ENCODE results near the gene UBE2E3. TPM values are rescaled to one million over a fixed set of nuclear protein-coding genes. Genes with fewer than 3 reads are reported as not detected.

The UBE2E3 gene
- total and polyA plus RNA-seq, 2 of the 13 experiments (the other 11 are each of a cell fraction or from before 2014, with no cell fraction given): 45.7 to 92.6 TPM

DNA sequence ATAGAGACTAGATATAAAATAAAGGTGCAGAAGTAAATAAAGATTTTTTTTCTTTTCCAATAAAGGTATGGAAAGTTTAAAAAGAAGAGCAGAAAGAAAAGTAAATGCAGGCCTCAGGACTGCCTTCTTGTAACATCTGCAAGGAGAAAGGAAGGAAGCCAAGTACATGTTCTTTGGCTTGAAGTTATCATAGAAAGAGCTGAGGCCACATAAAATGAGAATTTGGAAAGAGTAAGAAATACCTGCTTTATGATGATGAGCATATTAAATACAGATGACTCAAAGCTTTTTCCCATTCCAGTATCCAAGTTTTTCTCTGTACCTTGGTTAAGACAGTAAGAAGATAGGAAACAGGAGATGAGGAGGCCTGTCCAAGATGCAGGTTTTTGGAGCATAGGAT is 25.3 kb upstream of the UBE2E3 start (continued):
- TF ChIP-seq, protein P1, sequence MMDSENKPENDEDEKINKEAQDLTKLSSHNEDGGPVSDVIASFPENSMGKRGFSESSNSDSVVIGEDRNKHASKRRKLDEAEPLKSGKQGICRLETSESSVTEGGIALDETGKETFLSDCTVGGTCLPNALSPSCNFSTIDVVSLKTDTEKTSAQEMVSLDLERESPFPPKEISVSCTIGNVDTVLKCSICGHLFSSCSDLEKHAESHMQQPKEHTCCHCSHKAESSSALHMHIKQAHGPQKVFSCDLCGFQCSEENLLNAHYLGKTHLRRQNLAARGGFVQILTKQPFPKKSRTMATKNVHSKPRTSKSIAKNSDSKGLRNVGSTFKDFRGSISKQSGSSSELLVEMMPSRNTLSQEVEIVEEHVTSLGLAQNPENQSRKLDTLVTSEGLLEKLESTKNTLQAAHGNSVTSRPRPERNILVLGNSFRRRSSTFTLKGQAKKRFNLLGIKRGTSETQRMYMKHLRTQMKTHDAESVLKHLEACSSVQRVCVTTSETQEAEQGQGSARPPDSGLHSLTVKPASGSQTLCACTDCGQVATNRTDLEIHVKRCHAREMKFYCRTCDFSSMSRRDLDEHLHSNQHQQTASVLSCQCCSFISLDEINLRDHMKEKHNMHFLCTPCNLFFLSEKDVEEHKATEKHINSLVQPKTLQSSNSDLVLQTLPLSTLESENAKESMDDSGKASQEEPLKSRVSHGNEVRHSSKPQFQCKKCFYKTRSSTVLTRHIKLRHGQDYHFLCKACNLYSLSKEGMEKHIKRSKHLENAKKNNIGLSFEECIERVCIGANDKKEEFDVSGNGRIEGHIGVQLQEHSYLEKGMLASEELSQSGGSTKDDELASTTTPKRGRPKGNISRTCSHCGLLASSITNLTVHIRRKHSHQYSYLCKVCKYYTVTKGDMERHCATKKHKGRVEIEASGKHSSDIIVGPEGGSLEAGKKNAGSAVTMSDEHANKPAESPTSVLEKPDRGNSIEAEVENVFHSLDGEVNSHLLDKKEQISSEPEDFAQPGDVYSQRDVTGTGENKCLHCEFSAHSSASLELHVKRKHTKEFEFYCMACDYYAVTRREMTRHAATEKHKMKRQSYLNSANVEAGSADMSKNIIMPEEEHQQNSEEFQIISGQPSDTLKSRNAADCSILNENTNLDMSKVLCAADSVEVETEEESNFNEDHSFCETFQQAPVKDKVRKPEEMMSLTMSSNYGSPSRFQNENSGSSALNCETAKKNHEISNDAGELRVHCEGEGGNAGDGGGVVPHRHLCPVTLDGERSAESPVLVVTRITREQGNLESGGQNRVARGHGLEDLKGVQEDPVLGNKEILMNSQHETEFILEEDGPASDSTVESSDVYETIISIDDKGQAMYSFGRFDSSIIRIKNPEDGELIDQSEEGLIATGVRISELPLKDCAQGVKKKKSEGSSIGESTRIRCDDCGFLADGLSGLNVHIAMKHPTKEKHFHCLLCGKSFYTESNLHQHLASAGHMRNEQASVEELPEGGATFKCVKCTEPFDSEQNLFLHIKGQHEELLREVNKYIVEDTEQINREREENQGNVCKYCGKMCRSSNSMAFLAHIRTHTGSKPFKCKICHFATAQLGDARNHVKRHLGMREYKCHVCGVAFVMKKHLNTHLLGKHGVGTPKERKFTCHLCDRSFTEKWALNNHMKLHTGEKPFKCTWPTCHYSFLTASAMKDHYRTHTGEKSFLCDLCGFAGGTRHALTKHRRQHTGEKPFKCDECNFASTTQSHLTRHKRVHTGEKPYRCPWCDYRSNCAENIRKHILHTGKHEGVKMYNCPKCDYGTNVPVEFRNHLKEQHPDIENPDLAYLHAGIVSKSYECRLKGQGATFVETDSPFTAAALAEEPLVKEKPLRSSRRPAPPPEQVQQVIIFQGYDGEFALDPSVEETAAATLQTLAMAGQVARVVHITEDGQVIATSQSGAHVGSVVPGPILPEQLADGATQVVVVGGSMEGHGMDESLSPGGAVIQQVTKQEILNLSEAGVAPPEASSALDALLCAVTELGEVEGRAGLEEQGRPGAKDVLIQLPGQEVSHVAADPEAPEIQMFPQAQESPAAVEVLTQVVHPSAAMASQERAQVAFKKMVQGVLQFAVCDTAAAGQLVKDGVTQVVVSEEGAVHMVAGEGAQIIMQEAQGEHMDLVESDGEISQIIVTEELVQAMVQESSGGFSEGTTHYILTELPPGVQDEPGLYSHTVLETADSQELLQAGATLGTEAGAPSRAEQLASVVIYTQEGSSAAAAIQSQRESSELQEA (CRISPR knock-in tag; IDR thresholded peaks at IDR 0.05; ENCODE audit: not compliant biosample characterization): no peak
- TF ChIP-seq ZNF678 (CRISPR knock-in tag; IDR thresholded peaks at IDR 0.05): no peak
- TF ChIP-seq THAP11 (CRISPR knock-in tag; IDR thresholded peaks at IDR 0.05): no peak
- TF ChIP-seq SIX4 (CRISPR knock-in tag; IDR thresholded peaks at IDR 0.05): no peak
- no peak for TF ChIP-seq ZSCAN20 (CRISPR knock-in tag; IDR thresholded peaks at IDR 0.05; ENCODE audit: borderline replicate concordance)
- TF ChIP-seq, protein P2, sequence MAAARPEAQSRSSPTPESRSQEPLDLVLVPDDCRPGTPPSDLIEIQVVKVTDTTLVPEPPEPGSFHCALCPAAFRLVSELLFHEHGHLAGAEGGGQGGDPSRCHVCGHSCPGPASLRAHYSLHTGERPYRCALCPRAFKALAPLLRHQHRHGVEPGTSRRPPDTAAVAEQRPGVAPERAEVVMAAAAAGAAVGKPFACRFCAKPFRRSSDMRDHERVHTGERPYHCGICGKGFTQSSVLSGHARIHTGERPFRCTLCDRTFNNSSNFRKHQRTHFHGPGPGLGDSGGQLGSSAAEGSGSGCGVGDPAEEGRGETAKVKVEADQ (CRISPR knock-in tag; IDR thresholded peaks at IDR 0.05; ENCODE audit: borderline replicate concordance): no peak
- TF ChIP-seq, protein P3, sequence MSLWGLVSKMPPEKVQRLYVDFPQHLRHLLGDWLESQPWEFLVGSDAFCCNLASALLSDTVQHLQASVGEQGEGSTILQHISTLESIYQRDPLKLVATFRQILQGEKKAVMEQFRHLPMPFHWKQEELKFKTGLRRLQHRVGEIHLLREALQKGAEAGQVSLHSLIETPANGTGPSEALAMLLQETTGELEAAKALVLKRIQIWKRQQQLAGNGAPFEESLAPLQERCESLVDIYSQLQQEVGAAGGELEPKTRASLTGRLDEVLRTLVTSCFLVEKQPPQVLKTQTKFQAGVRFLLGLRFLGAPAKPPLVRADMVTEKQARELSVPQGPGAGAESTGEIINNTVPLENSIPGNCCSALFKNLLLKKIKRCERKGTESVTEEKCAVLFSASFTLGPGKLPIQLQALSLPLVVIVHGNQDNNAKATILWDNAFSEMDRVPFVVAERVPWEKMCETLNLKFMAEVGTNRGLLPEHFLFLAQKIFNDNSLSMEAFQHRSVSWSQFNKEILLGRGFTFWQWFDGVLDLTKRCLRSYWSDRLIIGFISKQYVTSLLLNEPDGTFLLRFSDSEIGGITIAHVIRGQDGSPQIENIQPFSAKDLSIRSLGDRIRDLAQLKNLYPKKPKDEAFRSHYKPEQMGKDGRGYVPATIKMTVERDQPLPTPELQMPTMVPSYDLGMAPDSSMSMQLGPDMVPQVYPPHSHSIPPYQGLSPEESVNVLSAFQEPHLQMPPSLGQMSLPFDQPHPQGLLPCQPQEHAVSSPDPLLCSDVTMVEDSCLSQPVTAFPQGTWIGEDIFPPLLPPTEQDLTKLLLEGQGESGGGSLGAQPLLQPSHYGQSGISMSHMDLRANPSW (CRISPR knock-in tag; IDR thresholded peaks at IDR 0.05; ENCODE audit: borderline replicate concordance): no peak
- TF ChIP-seq CHCHD3 (CRISPR knock-in tag; IDR thresholded peaks at IDR 0.05): no peak
- TF ChIP-seq, protein P4, sequence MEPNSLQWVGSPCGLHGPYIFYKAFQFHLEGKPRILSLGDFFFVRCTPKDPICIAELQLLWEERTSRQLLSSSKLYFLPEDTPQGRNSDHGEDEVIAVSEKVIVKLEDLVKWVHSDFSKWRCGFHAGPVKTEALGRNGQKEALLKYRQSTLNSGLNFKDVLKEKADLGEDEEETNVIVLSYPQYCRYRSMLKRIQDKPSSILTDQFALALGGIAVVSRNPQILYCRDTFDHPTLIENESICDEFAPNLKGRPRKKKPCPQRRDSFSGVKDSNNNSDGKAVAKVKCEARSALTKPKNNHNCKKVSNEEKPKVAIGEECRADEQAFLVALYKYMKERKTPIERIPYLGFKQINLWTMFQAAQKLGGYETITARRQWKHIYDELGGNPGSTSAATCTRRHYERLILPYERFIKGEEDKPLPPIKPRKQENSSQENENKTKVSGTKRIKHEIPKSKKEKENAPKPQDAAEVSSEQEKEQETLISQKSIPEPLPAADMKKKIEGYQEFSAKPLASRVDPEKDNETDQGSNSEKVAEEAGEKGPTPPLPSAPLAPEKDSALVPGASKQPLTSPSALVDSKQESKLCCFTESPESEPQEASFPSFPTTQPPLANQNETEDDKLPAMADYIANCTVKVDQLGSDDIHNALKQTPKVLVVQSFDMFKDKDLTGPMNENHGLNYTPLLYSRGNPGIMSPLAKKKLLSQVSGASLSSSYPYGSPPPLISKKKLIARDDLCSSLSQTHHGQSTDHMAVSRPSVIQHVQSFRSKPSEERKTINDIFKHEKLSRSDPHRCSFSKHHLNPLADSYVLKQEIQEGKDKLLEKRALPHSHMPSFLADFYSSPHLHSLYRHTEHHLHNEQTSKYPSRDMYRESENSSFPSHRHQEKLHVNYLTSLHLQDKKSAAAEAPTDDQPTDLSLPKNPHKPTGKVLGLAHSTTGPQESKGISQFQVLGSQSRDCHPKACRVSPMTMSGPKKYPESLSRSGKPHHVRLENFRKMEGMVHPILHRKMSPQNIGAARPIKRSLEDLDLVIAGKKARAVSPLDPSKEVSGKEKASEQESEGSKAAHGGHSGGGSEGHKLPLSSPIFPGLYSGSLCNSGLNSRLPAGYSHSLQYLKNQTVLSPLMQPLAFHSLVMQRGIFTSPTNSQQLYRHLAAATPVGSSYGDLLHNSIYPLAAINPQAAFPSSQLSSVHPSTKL (CRISPR knock-in tag; IDR thresholded peaks at IDR 0.05): no peak
- TF ChIP-seq DNMT1 (CRISPR knock-in tag; IDR thresholded peaks at IDR 0.05): no peak
- no peak for TF ChIP-seq ZNF879 (CRISPR knock-in tag; IDR thresholded peaks at IDR 0.05)
- TF ChIP-seq ZNF558 (CRISPR knock-in tag; IDR thresholded peaks at IDR 0.05; ENCODE audit: borderline replicate concordance): no peak
- TF ChIP-seq CEBPB (IDR thresholded peaks at IDR 0.05; ENCODE audit: borderline replicate concordance, low read depth, low read length): no peak
- TF ChIP-seq SMAD1 (CRISPR knock-in tag; IDR thresholded peaks at IDR 0.05; ENCODE audit: borderline replicate concordance, low read depth): no peak
